Measurements from ENCODE around the gene ADCY6.

GRCh38 chr12:48774516-48774915, 14.4 kb downstream of the ADCY6 start:
- TF ChIP-seq CTCF (conservative IDR thresholded peaks at IDR 0.05; ENCODE audit: low read length) (no peak), EZH2phosphoT487 (IDR thresholded peaks at IDR 0.05; ENCODE audit: borderline replicate concordance, low read depth, low read length) (no peak)
